Neural progenitor cell (in vitro differentiated cells): ENCODE data around the gene GTF2F2. TPM values are rescaled to one million over a fixed set of nuclear protein-coding genes. Genes with fewer than 3 reads are reported as not detected.

ENCODE experiments used
- DNase-seq: peaks from one replicate; pipeline ENCODE4 v3.0.0-alpha.2; 2016; ENCODE audit warnings: low spot score
- H2AFZ ChIP-seq: fragments of 200-600 bp; sonication (generic); replicated peaks from 2 replicates; pipeline ENCODE4 v1.6.1; 2016; ENCODE audit warnings: antibody characterized with exemption
- H3F3A ChIP-seq: fragments of 200-600 bp; sonication (generic); 2 replicates; pipeline ENCODE4 v1.6.1; 2016; ENCODE audit warnings: antibody characterized with exemption, low read depth
- H3K27ac ChIP-seq: fragments of 200-600 bp; sonication (generic); 2 replicates; pipeline ENCODE4 v1.5.1; 2016; ENCODE audit warnings: mild to moderate bottlenecking
- H3K27me3 ChIP-seq: fragments of 200-600 bp; sonication (generic); 2 replicates; pipeline ENCODE4 v1.6.1; 2016; ENCODE audit warnings: mild to moderate bottlenecking, moderate library complexity
- H3K36me3 ChIP-seq: fragments of 200-600 bp; sonication (generic); 2 replicates; pipeline ENCODE4 v1.5.1; 2016
- H3K4me1 ChIP-seq: fragments of 200-600 bp; sonication (generic); 2 replicates; pipeline ENCODE4 v1.6.1; 2016; ENCODE audit warnings: mixed run types
- H3K4me2 ChIP-seq: fragments of 200-600 bp; sonication (generic); 2 replicates; pipeline ENCODE4 v1.6.1; 2016
- H3K4me3 ChIP-seq: fragments of 200-600 bp; sonication (generic); 2 replicates; pipeline ENCODE4 v1.5.1; 2016
- H3K79me2 ChIP-seq: fragments of 200-600 bp; sonication (generic); 2 replicates; pipeline ENCODE4 v1.6.1; 2016; ENCODE audit warnings: low read depth
- H3K9ac ChIP-seq: fragments of 200-600 bp; sonication (generic); 2 replicates; pipeline ENCODE4 v1.6.1; 2016
- H3K9me3 ChIP-seq: fragments of 200-600 bp; sonication (generic); 2 replicates; pipeline ENCODE4 v1.5.1; 2016; ENCODE audit warnings: low read depth
- H4K20me1 ChIP-seq: fragments of 200-600 bp; sonication (generic); 2 replicates; pipeline ENCODE4 v1.6.1; 2016; ENCODE audit warnings: low read depth
- H3K27ac Mint-ChIP-seq: 3 replicates; pipeline ENCODE4 v1.8.0; 2021; ENCODE audit warnings: mixed read lengths
- H3K27me3 Mint-ChIP-seq: 2 replicates; pipeline ENCODE4 v1.8.0; 2022; ENCODE audit warnings: low read depth, mild to moderate bottlenecking, inconsistent platforms, moderate library complexity, mixed read lengths; ENCODE audit not compliant: insufficient read depth
- H3K36me3 Mint-ChIP-seq: 3 replicates; pipeline ENCODE4 v1.8.0; 2021; ENCODE audit warnings: mixed read lengths
- H3K4me1 Mint-ChIP-seq: 3 replicates; pipeline ENCODE4 v1.8.0; 2021; ENCODE audit warnings: mixed read lengths
- H3K4me3 Mint-ChIP-seq: 3 replicates; pipeline ENCODE4 v1.8.0; 2021; ENCODE audit warnings: mild to moderate bottlenecking, moderate library complexity, mixed read lengths
- H3K9me3 Mint-ChIP-seq: 3 replicates; pipeline ENCODE4 v1.8.0; 2020; ENCODE audit warnings: mixed read lengths
- CTCF ChIP-seq: fragments of 200-600 bp; sonication (generic); IDR thresholded peaks from 2 replicates; pipeline ENCODE4 v1.5.1; 2017; ENCODE audit warnings: antibody characterized with exemption, mild to moderate bottlenecking
- EZH2 ChIP-seq: fragments of 200-600 bp; sonication (generic); IDR thresholded peaks from 2 replicates; pipeline ENCODE4 v1.6.1; 2017; ENCODE audit warnings: antibody characterized with exemption, mild to moderate bottlenecking, moderate library complexity
- EZH2phosphoT487 ChIP-seq: fragments of 200-600 bp; sonication (generic); IDR thresholded peaks from 2 replicates; pipeline ENCODE4 v1.6.1; 2017; ENCODE audit warnings: antibody characterized with exemption
- total RNA-seq: library from RNA; depleted of rRNA; stranded (reverse); fragments of >200 nt; gene quantifications from 2 replicates; pipeline ENCODE4 v1.2.3, GENCODE V29; 2015; ENCODE audit warnings: low replicate concordance

Gene GTF2F2
- total RNA-seq, 1 donor from 2014 or later = 54.1 TPM

GRCh38 chr13:45269204-45269603, 148.9 kb downstream of the GTF2F2 start:
- no peak overlapping the region for H3K4me3 Mint-ChIP-seq
- Histone ChIP-seq H3K4me1 (no peaks in the 10 kb centered on the region), H4K20me1 (no peaks in the 10 kb centered on the region), H3K27me3 (no peaks in the 10 kb centered on the region), H2AFZ (no peak overlapping the region), H3K79me2 (no peaks in the 10 kb centered on the region), H3K9me3 (no peaks in the 10 kb centered on the region), H3K9ac (no peak overlapping the region), H3K4me2 (no peak overlapping the region), H3K4me3 (no peak overlapping the region), H3K36me3 (no peaks in the 10 kb centered on the region), H3F3A (no peaks in the 10 kb centered on the region), H3K27ac (no peak overlapping the region)
- H3K4me1 Mint-ChIP-seq = no peaks in the 10 kb centered on the region
- DNase-seq = no peak
- H3K9me3 Mint-ChIP-seq = no peaks in the 10 kb centered on the region
- no peaks in the 10 kb centered on the region for H3K27me3 Mint-ChIP-seq
- no peak overlapping the region for H3K27ac Mint-ChIP-seq
- H3K36me3 Mint-ChIP-seq = peaks cover 3% of the 10 kb centered on the region
- no peak for TF ChIP-seq EZH2
- TF ChIP-seq CTCF = peak; percentile 8

GRCh38 chr13:45276913-45277312, 156.6 kb downstream of the GTF2F2 start:
- Mint-ChIP-seq H3K27ac (no peak overlapping the region), H3K9me3 (peaks cover 3% of the 10 kb centered on the region), H3K4me1 (no peaks in the 10 kb centered on the region), H3K27me3 (no peaks in the 10 kb centered on the region), H3K4me3 (no peak overlapping the region), H3K36me3 (peaks cover 10% of the 10 kb centered on the region)
- H3K4me1 ChIP-seq = no peaks in the 10 kb centered on the region
- no peak overlapping the region for H3K27ac ChIP-seq
- H3K4me2 ChIP-seq = no peak overlapping the region
- TF ChIP-seq EZH2phosphoT487 (no peak), EZH2 (no peak)
- no peaks in the 10 kb centered on the region for H4K20me1 ChIP-seq
- no peaks in the 10 kb centered on the region for H3F3A ChIP-seq
- no peak overlapping the region for H2AFZ ChIP-seq
- H3K36me3 ChIP-seq = no peaks in the 10 kb centered on the region
- H3K4me3 ChIP-seq = no peak overlapping the region
- no peaks in the 10 kb centered on the region for H3K9me3 ChIP-seq
- no peaks in the 10 kb centered on the region for H3K27me3 ChIP-seq
- DNase-seq = no peak
- H3K79me2 ChIP-seq = no peaks in the 10 kb centered on the region
- H3K9ac ChIP-seq = no peak overlapping the region

GRCh38 chr13:45278096-45278645, 157.9 kb downstream of the GTF2F2 start:
- Histone ChIP-seq H3F3A (no peaks in the 10 kb centered on the region), H3K4me1 (no peaks in the 10 kb centered on the region), H2AFZ (no peak overlapping the region), H3K4me2 (no peak overlapping the region), H3K9me3 (no peaks in the 10 kb centered on the region), H3K27ac (no peak overlapping the region), H3K4me3 (no peak overlapping the region), H4K20me1 (no peaks in the 10 kb centered on the region), H3K79me2 (no peaks in the 10 kb centered on the region), H3K27me3 (no peaks in the 10 kb centered on the region), H3K9ac (no peak overlapping the region), H3K36me3 (no peaks in the 10 kb centered on the region)
- Mint-ChIP-seq H3K27me3 (no peaks in the 10 kb centered on the region), H3K27ac (no peak overlapping the region), H3K36me3 (peaks cover 11% of the 10 kb centered on the region), H3K4me3 (no peak overlapping the region), H3K4me1 (no peaks in the 10 kb centered on the region), H3K9me3 (peaks cover 3% of the 10 kb centered on the region)
- TF ChIP-seq EZH2phosphoT487 (no peak), CTCF (no peak)
- no peak for DNase-seq

- H2AFZ ChIP-seq = no peak overlapping the region
- H3K4me1 ChIP-seq = no peaks in the 10 kb centered on the region
- peaks cover 10% of the 10 kb centered on the region for H3K36me3 Mint-ChIP-seq
- H3K27me3 Mint-ChIP-seq = no peaks in the 10 kb centered on the region
- no peaks in the 10 kb centered on the region for H3K4me1 Mint-ChIP-seq
- no peaks in the 10 kb centered on the region for H3K79me2 ChIP-seq
- DNase-seq = no peak
- H3K36me3 ChIP-seq = no peaks in the 10 kb centered on the region
- H3K9me3 ChIP-seq = no peaks in the 10 kb centered on the region
- no peak for TF ChIP-seq EZH2
- no peak overlapping the region for H3K27ac Mint-ChIP-seq
- H3K4me3 Mint-ChIP-seq = no peak overlapping the region
- H4K20me1 ChIP-seq = no peaks in the 10 kb centered on the region
- no peak overlapping the region for H3K27ac ChIP-seq
- H3K4me3 ChIP-seq = no peak overlapping the region
- H3K9ac ChIP-seq = no peak overlapping the region
- peaks cover 3% of the 10 kb centered on the region for H3K9me3 Mint-ChIP-seq
- no peaks in the 10 kb centered on the region for H3K27me3 ChIP-seq
- H3K4me2 ChIP-seq = no peak overlapping the region
- no peaks in the 10 kb centered on the region for H3F3A ChIP-seq
Measured at GRCh38 chr13:45280011-45280410, 159.7 kb downstream of the GTF2F2 start.
